AG08395 (cell line): Measurements from ENCODE around the gene NKX6-1.
A peak's percentile ranks its signal among the peaks of the same experiment; 100 is the strongest.

Experiments
- DNase-seq: peaks from one replicate; pipeline ENCODE4 v3.0.0; 2012; ENCODE audit warnings: mixed read lengths, low spot score

NKX6-1 gene

DNA sequence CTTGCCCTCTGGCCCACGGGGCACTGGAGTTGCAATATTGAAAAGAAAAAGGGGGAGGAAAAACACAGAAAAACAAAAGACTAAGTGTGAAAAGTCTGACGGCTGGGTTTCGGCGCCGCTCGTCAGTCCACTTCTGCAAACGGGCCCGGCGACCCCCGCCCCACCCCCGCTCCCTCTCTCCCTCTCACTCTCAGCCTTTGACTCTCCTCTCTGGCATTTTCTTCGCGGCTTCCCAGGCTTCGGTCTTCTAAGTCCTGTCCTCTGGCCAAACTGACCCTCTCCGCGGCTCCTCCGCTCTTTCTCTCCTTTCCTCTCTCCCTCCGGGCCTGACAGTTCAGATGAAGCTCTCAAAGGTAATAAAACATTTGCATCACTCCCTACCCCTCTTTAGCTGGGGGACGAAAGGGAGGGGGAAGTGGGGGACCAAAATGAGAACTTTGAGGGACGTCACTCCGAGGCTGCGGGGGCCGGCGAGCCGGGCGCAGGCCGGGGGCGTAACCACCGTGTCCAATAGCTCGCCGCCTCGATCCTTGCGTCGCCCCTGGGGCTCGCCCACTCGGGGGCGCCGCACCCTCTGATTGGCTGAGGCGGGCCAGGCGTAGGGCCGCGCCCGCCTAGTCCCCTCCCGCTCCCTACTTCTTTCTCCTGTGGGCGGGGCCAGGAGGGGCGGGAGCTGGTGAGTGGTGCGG, at the start of gene NKX6-1:
Gene NKX6-1, minus strand, starts transcription at position 358 of the 689 bp plus-strand sequence. CDS start 1,064 bp downstream, outside the sequence.
- DNase-seq = peak; percentile 97

DNA sequence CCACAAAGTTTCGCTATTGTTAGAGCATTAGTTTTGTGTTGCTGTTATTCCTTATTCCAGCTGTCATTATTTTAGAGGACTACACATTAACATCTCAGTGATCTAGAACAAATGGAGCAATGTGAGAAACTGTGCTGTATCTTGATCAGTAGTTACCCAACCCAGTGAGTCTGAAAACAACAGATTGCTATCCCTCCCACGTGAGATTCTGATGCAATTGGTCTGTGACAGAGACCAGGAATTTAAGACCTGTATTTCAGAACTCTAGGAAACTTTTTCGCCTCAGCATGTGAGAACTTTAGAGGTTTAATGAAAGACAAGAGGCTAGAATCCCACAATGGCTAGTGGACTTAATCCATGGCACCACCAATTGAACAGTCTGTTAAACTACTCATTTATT, 48.1 kb upstream of the NKX6-1 start:
- DNase-seq = no peak

GRCh38 chr4:84545093-84545492, 46.0 kb upstream of the NKX6-1 start:
- no peak for DNase-seq

DNA sequence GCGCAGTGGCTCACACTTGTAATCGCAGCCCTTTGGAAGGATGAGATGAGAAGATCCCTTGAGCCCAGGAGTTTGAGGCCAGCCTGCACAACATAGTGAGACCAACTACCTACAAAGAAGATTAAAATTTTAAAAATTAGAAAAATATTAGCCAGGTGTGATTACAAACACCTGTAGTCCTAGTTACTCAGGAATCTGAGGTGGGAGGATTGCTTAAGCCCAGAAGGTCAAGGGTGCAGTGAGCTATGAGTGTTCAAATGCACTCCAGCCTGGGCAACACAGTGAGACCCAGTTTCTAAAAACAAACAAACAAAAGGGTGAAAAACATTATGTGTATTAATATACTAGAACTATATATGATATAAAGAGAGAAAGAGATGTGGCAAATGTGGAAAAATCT, 36.8 kb upstream of the NKX6-1 start:
- no peak for DNase-seq

DNA sequence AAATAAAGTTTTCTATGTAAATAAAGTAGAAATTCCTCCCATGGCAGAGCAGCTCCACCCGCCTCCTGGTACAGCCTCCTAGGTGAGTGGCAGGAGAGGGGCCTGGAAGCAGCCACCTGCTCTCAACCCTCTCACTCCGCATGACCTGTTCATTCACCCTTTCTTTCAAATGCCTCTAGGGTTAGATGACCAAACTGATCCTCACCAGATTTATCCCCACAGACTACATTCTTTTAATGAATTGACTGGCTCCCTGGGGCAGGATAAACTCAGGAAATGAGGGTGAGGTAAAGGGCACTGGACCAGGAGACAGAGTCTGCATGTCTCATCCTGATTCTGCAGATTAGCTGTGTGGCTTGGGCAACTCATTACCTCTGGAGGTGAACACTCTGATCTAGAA, 32.6 kb upstream of the NKX6-1 start:
- DNase-seq = no peak

DNA sequence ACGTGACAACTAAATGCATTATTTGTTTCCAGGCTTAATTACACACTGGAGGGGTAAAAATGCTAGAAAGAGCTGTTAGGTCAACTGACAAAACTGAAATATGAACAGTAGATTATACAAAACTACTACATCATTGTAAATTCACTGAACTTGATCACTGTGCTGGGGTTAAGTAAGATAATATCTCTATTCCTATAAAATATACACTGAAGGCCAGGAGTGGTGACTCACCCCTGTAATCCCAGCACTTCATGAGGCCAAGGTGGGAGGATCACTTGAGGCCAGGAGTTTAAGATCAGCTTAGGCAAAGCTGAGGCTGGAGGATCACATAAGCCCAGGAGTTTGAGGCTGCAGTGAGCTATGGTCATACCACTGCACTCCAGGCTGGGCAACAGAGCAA, 31.8 kb upstream of the NKX6-1 start:
- no peak for DNase-seq

DNA sequence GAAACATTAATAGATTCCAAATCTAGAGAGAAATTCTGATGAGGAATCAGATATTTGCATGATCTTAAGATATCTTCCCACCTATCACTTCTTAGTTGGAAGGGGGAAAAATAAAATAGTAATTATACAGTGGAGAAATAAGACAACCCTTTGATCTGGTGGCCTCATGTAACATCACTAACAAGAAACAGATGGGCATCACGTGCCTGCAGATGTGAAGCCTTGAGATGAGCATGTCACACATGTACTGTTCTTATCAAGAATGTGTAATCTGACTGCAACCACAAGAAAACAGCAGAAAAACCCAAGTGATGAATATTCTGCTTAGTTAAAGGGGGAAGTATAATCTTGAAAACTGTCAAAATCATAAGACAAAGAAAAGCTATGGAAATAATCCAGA, 31.4 kb upstream of the NKX6-1 start:
- DNase-seq = no peak

DNA sequence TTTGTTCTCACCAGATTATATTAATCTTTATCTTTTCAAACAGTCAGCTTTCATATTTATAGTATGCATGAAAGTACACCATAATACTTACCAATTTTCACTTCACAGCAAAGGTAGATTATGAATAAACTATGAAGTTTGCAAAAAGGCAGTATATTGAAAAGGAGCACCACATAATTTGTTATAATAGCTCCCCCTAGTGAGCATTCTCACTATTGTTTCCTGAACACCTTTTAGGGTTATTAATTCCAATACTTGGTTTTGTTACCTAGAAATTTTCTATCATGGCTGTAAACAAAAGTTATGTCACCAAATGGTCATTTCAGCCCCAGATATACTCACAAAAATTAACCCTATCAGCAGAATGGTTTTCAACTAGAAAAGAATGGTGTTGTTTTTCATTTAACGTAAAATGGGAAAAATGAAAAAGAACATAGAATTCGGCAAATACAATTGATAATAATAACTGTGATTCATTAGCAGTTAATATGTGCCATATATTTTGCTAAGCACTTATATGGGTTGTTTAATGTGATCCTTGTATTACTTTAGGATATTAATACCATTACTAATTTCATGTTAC, 30.2 kb upstream of the NKX6-1 start:
- peak; percentile 43 for DNase-seq

GRCh38 chr4:84527391-84527790, 28.3 kb upstream of the NKX6-1 start:
- DNase-seq = no peak

DNA sequence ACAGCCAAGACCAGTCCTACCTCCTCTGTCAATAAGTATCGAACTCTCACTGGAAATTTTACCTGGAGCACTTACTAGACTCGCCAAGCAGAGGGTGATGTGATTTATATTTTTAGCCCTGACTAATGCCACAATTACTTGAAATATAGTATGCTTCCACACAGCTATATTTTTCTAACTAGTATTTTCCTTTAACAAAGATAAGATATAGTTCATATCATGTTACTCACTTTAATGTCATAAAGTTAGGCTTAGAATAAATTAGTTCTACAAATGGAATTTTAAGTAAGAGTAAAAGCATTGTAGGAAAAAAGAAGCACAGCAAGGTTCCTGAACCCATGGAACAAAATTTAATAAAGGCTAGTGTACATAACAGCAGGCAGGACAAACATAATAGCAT, 16.0 kb upstream of the NKX6-1 start:
- DNase-seq = no peak

DNA sequence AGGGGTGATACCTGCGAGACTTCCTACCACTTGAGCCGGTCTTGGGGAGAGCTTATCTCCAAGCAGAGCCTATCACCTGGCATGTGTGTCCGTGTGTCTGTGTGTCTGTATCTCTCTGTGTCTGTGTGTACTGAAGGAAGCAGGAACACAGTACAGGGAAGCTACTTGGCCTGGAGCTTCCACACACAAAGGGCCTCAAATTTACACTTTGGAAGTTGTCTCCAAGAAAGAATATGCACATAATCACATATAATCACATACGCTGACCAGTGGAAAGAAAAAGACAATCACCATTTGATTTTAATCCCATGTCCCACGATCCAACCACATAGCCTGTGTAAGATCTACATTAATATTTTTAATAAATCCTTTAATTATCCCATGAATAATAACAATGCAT, 13.2 kb upstream of the NKX6-1 start:
- no peak for DNase-seq

DNA sequence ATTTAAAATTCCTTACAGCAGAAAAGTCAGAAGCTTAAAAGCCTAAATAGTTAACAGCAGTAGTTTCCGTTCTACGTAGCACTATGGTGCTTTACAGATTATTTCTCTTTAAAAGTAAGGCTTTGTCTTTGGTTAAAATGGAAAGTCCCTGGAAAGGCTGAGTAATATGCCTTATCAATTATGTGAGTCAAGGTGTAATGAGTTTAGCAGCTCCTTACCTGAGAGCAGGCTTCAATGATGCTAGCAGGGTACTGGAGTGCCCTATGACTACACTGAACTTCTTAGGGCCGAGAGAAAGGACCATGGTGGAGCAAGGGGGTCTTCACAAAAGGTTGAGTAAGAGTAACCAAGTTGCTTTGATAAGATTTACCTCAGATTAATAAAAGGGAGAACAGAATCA, 12.6 kb upstream of the NKX6-1 start:
- no peak for DNase-seq

DNA sequence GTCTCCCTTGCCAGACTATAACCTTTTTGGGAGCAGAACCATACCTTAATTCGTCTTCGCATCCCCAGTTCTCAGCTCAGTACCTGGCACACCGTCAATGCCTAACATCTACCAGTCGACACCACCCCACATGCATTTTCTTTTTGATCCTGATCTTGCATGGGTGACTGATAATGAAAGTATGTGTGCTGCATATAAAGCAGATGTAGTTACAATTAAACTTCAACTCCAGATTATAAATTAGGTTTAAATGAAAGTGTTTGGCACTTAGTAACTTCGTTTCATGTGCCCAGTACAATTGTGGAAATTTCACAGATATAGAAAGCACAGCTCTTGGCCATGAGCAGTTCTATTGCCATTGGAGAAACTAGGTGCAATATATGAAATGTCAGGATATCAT, 8.8 kb upstream of the NKX6-1 start:
- no peak for DNase-seq

- no peak for DNase-seq
These were observed 5.7 kb upstream of the NKX6-1 start for GRCh38 chr4:84504821-84505220.

DNA sequence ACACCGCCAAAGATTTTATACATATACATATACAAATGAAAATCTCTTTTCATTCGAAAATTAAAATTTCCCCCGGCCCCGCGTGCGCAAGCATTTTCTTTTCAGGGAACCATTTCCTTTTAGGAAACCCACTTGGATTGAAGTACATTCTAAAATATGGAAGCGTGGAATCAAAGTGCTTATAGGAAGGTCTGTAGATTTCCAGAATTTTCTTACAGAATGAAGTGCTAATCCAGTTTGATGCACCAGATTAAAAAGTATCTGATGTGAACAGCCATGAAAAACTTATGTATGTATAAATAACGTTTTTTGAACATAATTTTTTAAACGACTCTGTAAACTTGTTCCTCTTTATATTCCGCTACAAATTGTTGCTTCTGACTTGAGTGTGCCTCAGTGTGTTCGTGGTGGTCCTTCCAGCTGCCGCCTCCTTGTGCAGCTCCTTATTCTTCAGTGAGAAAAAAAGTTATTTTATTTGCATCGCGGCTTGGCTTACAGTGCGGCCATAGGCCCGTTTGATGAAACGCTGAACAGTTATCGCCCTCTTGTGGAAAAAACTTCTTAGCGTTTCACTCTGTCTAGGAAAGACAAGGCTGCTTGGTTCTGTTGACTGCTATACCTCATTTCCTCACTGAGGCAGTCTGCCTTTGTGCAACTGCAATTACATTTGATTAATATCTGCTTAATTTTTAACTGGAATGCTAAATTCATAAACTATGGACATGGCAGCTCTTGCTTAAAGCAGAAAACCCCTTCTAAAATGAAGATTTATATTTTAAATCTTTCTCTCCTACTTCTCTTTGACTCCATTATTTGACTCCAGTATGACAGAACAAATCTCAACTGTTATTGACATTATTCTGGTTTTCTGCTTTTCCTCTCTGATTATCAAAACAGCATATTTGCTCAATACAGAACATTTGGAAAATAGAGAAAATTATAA, 4.7 kb upstream of the NKX6-1 start:
- DNase-seq = peak; percentile 78

- no peak for DNase-seq
These were observed 3.9 kb upstream of the NKX6-1 start for GRCh38 chr4:84502955-84503373.

GRCh38 chr4:84502333-84502954, 3.4 kb upstream of the NKX6-1 start:
- DNase-seq = no peak

DNA sequence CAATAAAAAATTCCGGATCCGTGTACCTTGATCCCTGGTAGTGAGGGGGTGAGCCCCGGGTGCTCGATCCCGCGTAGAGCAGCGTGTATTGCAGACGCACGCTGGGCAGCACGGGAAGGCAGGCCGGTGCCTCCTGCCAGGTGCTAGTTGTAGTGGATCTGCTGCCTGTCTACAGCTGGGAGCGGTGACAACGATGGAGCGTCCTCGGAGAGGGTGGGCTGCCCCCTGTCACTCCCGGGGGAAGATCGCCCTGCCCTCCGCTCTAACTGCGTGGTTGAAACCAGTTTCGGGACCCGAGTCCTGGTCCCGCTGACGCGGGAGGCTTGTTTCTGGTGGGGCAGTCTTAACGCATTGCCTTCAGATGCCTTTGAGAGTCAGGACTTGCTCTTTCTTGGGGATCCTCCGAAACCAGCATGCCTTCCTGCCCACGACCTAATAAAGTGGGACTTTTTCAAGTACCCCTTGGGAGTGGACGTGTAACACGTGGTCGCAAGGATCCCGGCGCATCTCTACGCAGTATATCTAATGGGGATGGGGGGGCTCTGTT, 2.7 kb upstream of the NKX6-1 start:
- DNase-seq = no peak

GRCh38 chr4:84501202-84501503, 2.1 kb upstream of the NKX6-1 start:
- no peak for DNase-seq

DNA sequence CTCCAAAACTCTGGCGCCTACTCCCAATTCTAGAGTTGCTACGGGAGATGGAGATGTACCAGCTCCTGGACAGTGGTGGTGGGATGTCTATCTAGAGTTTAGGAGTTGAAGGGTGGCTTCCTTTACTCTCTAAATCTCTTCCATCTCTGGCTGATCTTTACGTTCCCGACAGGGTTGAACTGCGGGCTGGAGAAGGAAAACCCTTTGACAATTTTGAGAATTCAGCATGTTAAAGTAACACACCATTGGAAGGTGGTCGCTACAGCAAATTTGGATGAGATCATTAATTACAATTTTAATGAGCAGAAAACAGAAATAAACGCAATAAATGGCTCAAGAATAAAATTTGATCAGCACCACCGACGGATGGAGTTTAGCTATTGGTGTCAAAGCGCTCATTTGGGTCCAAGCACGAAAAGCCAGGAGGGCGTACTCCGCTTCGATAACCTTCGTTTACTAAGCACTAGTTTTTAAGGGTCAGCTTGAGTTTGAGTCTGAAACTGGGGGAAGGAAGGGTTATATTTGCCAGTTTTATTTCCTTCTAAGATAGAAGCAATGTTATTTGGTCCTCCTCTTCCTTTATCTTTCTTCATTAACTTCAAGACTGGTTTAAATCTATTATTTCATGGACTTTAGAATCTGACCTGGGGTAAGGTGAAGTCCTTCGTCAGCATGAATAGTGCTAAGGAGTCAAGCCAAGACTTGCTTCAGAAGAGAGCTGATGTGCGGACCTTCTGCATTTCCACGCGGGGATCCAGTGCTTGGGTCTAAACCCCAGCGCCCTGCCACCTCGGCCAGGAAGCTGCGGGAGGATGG, 1.5 kb upstream of the NKX6-1 start:
- no peak for DNase-seq

- DNase-seq = no peak
These were observed 511 bp upstream of the NKX6-1 start for GRCh38 chr4:84499624-84499982.
